Gastrocnemius medialis (tissue), 4 donors: ENCODE results near the gene CFDP1. TPM values are rescaled to one million over a fixed set of nuclear protein-coding genes. Genes with fewer than 3 reads are reported as not detected.

ENCODE experiments used
- ATAC-seq, 2 donors: fragments of 150-250 bp; one replicate each; pipeline ENCODE4 v1.9.1; 2016
- DNase-seq, 2 donors: peaks; one replicate each; pipeline ENCODE4 v3.0.0-alpha.2; 2019
- H3K27ac ChIP-seq, 4 donors: fragments of 200-600 bp; sonication (generic); 1 replicate in 1 of 4; 2 replicates in 3 of 4; pipeline ENCODE4 v1.5.1; 2016 to 2018; ENCODE audit warnings: mild to moderate bottlenecking in 2 of 4, moderate library complexity in 1 of 4
- H3K27me3 ChIP-seq, 3 donors: fragments of 200-600 bp; sonication (generic) in 2 of 3; 1 replicate in 1 of 3; 2 replicates in 2 of 3; pipeline versions ENCODE4 v1.5.1 to v1.6.0; 2016 to 2019; ENCODE audit warnings: mild to moderate bottlenecking in 1 of 3, moderate library complexity in 1 of 3
- H3K36me3 ChIP-seq, 2 donors: fragments of 200-600 bp; sonication (generic) in 1 of 2; one replicate each; pipeline ENCODE4 v1.5.1; 2017 to 2018
- H3K4me1 ChIP-seq, 2 donors: fragments of 200-600 bp; sonication (generic) in 1 of 2; one replicate each; pipeline ENCODE4 v1.5.1; 2016 to 2017; ENCODE audit warnings: mild to moderate bottlenecking in 2 of 2
- H3K4me3 ChIP-seq, 4 donors: fragments of 200-600 bp; sonication (generic) in 3 of 4; 1 replicate in 1 of 4; 2 replicates in 3 of 4; pipeline ENCODE4 v1.5.1; 2016 to 2019; ENCODE audit warnings: mild to moderate bottlenecking in 2 of 4
- H3K9me3 ChIP-seq, 3 donors: fragments of 200-600 bp; sonication (generic) in 2 of 3; 1 replicate in 1 of 3; 2 replicates in 2 of 3; pipeline ENCODE4 v1.5.1; 2016 to 2019
- CTCF ChIP-seq, 5 experiments: fragments of 450-650 bp in 3 of 5; fragments of 200-600 bp in 2 of 5; sonication (generic) in 2 of 5; IDR thresholded peaks in 4 of 5; conservative IDR thresholded peaks in 1 of 5; 1 replicate in 4 of 5; 2 replicates in 1 of 5; pipeline ENCODE4 v1.5.1; 2016 to 2019; ENCODE audit warnings: antibody characterized with exemption in 5 of 5, mild to moderate bottlenecking in 3 of 5, moderate library complexity in 3 of 5
- POLR2A ChIP-seq, 2 donors: fragments of 450-650 bp; IDR thresholded peaks; one replicate each; pipeline ENCODE4 v1.6.1; 2017; ENCODE audit warnings: antibody characterized with exemption in 2 of 2, mild to moderate bottlenecking in 2 of 2, moderate library complexity in 2 of 2
- in situ Hi-C, 4 donors: fragments of 200-750 bp; cut with MboI; loops; one replicate each; pipeline versions ENCODE4 v1.15.0 to v1.8.0; 2017; ENCODE audit warnings: low sequenced_read_pairs in 4 of 4
- intact Hi-C: fragments of 100-400 bp; cut with DNase I; formaldehyde crosslinking; loops from one replicate; pipeline ENCODE4 v1.15.1; 2023; ENCODE audit warnings: low total_unique reads
- total RNA-seq, 4 donors: library from RNA; depleted of rRNA; stranded (reverse); fragments of >200 nt; gene quantifications; one replicate each; pipeline versions ENCODE4 v1.1.0 to v1.2.3, GENCODE V29; 2016

The CFDP1 gene
- total RNA-seq, 4 donors from 2014 or later = 20.4 to 28.6 (median 24.2) TPM

DNA sequence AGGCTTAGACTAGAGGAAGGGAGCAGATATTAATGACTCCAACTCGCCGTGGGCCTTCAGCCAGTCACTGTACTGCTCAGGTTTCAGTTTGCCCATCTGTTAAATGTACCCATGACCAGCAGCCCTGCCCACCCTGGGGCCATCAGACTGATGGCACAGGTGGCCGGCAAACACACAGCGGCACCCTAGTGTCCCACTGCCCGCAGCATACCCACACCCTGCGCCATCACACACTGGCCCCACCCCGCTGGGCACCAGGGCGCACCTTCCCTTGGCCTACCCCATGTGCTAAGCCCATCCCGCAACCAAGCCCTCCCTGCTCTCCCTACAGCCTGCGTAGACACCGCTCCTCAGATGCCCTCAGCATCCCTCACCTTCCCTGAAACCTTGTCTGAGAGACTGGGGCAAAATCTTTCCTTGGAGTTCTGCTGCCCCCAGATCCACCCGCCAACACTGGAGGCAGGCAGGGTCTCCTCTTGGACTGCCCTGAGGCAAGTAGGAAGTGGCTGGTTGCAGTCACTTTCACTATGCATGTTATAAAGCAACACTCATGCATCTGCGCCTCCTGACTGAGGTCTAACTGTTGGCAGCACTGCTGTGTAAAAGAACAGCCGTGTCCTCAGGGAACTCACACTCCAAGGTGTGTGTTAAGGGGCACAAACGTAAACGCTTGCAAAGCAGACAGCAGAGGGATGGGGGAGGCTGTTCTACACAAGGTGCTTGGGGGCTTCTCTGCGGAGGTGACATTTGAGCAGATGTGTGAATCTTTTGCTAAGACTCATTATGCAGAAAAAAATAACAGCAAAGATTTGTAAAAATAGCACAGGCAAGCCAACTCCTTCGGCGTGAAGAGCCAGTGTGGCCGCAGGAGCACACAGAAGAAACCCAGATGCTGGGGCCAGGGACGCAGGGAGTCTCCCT, 175.2 kb downstream of the CFDP1 start:
- intact Hi-C loops = no loop called here
- Histone ChIP-seq H3K27me3 (no peaks in the 10 kb centered on the region), H3K36me3 (no peaks in the 10 kb centered on the region), H3K9me3 (no peaks in the 10 kb centered on the region), H3K4me3 (no peak overlapping the region), H3K4me1 (peaks cover 90 to 97% of the 10 kb centered on the region in 2 donors), H3K27ac (peak overlapping the region; percentile 97 to 99 (median 98))
- ATAC-seq (no peak), DNase-seq (peak in 1 of 2 donors; percentile 35)
- in situ Hi-C loops = no loop called here
- TF ChIP-seq CTCF (IDR thresholded peaks at IDR 0.05 in 4 of 5, conservative IDR thresholded peaks at IDR 0.05 in 1 of 5) (no peak), POLR2A (IDR thresholded peaks at IDR 0.05) (no peak)

DNA sequence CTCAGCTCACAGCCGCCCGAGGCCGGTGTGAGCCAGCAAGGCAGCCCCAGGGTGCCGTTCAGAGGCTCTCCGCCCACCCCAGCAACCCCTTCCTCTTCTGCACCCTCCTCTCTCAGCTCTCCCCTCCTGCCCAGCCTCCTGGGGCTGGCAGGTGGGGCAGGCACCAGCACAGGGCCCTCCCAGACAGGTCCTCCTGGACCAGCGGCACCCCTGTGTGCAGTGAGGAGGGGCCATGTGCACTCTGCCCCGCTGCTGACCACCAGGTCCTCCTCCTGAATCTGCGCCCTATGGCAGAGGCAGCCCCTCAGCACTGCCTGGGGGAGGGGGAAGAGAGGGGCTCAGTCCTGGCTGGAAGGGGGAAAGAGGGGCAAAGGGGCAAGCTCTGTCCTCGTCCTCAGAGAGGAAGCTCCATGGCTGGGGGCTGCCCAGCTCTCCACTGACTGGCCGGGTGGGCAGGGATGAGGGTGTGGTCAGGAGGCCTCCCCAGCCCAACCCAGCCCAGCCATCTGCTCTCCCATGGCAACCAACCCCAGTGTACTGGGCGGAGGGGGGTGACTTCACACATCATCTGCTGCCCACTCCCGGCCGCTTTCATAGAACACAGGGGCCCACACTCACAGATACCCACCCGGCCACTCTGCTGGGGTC, 176.5 kb downstream of the CFDP1 start:
- peaks cover 90 to 97% of the 10 kb centered on the region in 2 donors for H3K4me1 ChIP-seq
- no peaks in the 10 kb centered on the region for H3K36me3 ChIP-seq
- H3K27me3 ChIP-seq = no peaks in the 10 kb centered on the region
- ATAC-seq (no peak), DNase-seq (peak in 1 of 2 donors; percentile 24)
- peak overlapping the region in 1 of 4 donors; percentile 15 for H3K4me3 ChIP-seq
- TF ChIP-seq CTCF (IDR thresholded peaks at IDR 0.05 in 4 of 5, conservative IDR thresholded peaks at IDR 0.05 in 1 of 5) (no peak), POLR2A (IDR thresholded peaks at IDR 0.05) (no peak)
- peak overlapping the region; percentile 97 to 99 (median 98) for H3K27ac ChIP-seq
- H3K9me3 ChIP-seq = no peaks in the 10 kb centered on the region
- intact Hi-C loops = no loop called here
- in situ Hi-C loops = no loop called here

DNA sequence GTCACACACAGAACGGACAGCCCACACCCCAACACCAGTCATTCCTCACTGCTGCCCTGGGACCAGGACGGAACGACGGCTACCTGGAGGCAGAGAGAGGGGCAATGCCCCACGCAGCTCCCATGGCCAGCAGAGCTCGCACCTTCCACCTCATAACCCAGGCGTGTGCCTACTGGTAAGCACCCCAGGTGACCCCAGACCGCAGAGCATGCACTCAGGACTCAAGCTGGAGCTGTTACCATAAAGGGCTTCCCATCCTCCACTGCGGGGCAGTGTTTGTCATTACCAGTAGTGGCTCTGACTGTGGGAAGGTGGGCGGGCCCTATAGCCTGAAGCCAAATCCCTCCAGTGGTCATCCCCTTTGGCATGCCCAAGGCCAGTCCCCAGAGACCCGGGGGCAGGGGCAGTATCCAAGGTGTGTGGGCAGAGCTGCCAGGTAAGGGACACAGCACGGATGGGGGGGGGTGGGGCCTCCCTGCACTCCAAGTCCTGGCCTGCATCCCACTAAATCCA, 177.2 kb downstream of the CFDP1 start:
- peaks cover 85 to 91% of the 10 kb centered on the region in 2 donors for H3K4me1 ChIP-seq
- TF ChIP-seq CTCF (IDR thresholded peaks at IDR 0.05 in 4 of 5, conservative IDR thresholded peaks at IDR 0.05 in 1 of 5) (no peak), POLR2A (IDR thresholded peaks at IDR 0.05) (no peak)
- DNase-seq (peak in 1 of 2 donors; percentile 38), ATAC-seq (no peak)
- in situ Hi-C loops (no loop called here), intact Hi-C loops (no loop called here)
- H3K4me3 ChIP-seq = no peak overlapping the region
- H3K36me3 ChIP-seq = no peaks in the 10 kb centered on the region
- H3K27me3 ChIP-seq = no peaks in the 10 kb centered on the region
- H3K27ac ChIP-seq = peak overlapping the region; percentile 97 to 99 (median 98)
- H3K9me3 ChIP-seq = no peaks in the 10 kb centered on the region

DNA sequence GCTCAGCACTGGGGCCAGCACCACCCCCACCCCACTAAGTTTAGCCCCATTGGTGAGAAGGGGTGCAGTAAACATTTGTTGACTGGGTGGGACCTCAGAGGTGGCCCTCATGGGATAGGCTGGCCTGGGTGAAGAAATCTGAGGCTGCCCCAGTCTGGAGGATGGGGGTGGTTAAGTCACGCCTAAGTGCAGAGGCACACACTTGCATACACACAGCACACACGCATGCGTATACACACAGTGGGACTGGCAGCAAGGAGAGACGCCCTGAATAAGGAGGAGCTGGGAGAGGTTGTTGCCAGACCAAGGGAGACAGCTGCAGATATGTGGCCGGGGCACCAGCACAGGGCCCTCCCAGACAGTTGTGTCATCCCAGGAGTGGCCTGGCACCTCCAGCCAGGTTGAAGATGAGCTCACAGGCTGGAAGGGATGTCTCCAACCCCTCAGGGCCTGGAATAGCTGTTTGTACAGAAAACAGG, 178.9 kb downstream of the CFDP1 start:
- intact Hi-C loops (loop anchor here (1.0 kb wide), 2 partner anchors 9 to 16 kb away; no protein-coding TSS in a partner anchor), in situ Hi-C loops (no loop called here)
- no peak for TF ChIP-seq CTCF (IDR thresholded peaks at IDR 0.05 in 4 of 5, conservative IDR thresholded peaks at IDR 0.05 in 1 of 5)
- peak in 1 of 2 donors; percentile 43 for TF ChIP-seq POLR2A (IDR thresholded peaks at IDR 0.05)
- ATAC-seq (peak; percentile 60 to 63), DNase-seq (peak; percentile 89 to 97)
- Histone ChIP-seq H3K4me3 (peak overlapping the region in 1 of 4 donors; percentile 15), H3K36me3 (no peaks in the 10 kb centered on the region), H3K27me3 (no peaks in the 10 kb centered on the region), H3K4me1 (peaks cover 87% of the 10 kb centered on the region in 2 donors), H3K27ac (peak overlapping the region; percentile 97 to 99 (median 98)), H3K9me3 (no peaks in the 10 kb centered on the region)
